Retinal pigment epithelial cell (primary cell): ENCODE results near the gene PPP2R5C.

Source experiments
- DNase-seq: peaks from one replicate; pipeline ENCODE4 v3.0.0-alpha.2; 2010; ENCODE audit warnings: low read depth
- H3K4me3 ChIP-seq: 2 replicates; pipeline ENCODE4 v1.5.1; 2011; ENCODE audit warnings: mild to moderate bottlenecking, low read length, control low read depth, moderate library complexity
- CTCF ChIP-seq: conservative IDR thresholded peaks from 2 replicates; pipeline ENCODE4 v1.5.1; 2011; ENCODE audit warnings: low read depth, low read length, control low read depth, inconsistent platforms

PPP2R5C gene

GRCh38 chr14:101928415-101928841, 166.9 kb downstream of the PPP2R5C start:
- H3K4me3 ChIP-seq: no peak overlapping the region
- TF ChIP-seq CTCF: no peak
- no peak for DNase-seq

GRCh38 chr14:101929096-101929495, 167.6 kb downstream of the PPP2R5C start:
- no peak for TF ChIP-seq CTCF
- DNase-seq: no peak
- H3K4me3 ChIP-seq: no peak overlapping the region

- TF ChIP-seq CTCF: no peak
Measured at GRCh38 chr14:101929946-101930345, 168.4 kb downstream of the PPP2R5C start.

GRCh38 chr14:101932673-101933072, 171.2 kb downstream of the PPP2R5C start:
- no peak overlapping the region for H3K4me3 ChIP-seq
- no peak for DNase-seq
- TF ChIP-seq CTCF: no peak

More at GRCh38 chr14:101929946-101930345, 168.4 kb downstream of the PPP2R5C start:
- no peak overlapping the region for H3K4me3 ChIP-seq
- DNase-seq: no peak

- TF ChIP-seq CTCF: no peak
- no peak overlapping the region for H3K4me3 ChIP-seq
- DNase-seq: no peak
Measured at GRCh38 chr14:101933209-101933608, 171.7 kb downstream of the PPP2R5C start.

- no peak for DNase-seq
- H3K4me3 ChIP-seq: no peak overlapping the region
- TF ChIP-seq CTCF: no peak
Measured at GRCh38 chr14:101934601-101935150, 173.2 kb downstream of the PPP2R5C start.

- no peak overlapping the region for H3K4me3 ChIP-seq
- no peak for DNase-seq
- TF ChIP-seq CTCF: no peak
Measured at GRCh38 chr14:101937926-101938767, 176.6 kb downstream of the PPP2R5C start.
